LNCAP (cell line): ENCODE results near the gene DPYD.

Experiments
- CTCF ChIP-seq: fragments of 450-650 bp; IDR thresholded peaks from 2 replicates; pipeline ENCODE4 v1.5.1; 2017; ENCODE audit warnings: mild to moderate bottlenecking

The DPYD gene

GRCh38 chr1:97832481-97832880, 88.4 kb downstream of the DPYD start:
- TF ChIP-seq CTCF, result no peak

- TF ChIP-seq CTCF, result no peak
Observed at GRCh38 chr1:97827887-97828286, 92.9 kb downstream of the DPYD start.

- TF ChIP-seq CTCF, result no peak
Observed at GRCh38 chr1:97826820-97827219, 94.0 kb downstream of the DPYD start.

GRCh38 chr1:97824624-97825023, 96.2 kb downstream of the DPYD start:
- no peak for TF ChIP-seq CTCF

GRCh38 chr1:97824200-97824599, 96.6 kb downstream of the DPYD start:
- TF ChIP-seq CTCF, result no peak

GRCh38 chr1:97820470-97821188, 100.2 kb downstream of the DPYD start:
- TF ChIP-seq CTCF, result peak; percentile 63

GRCh38 chr1:97816927-97817326, 103.9 kb downstream of the DPYD start:
- TF ChIP-seq CTCF, result no peak

GRCh38 chr1:97814804-97815203, 106.0 kb downstream of the DPYD start:
- no peak for TF ChIP-seq CTCF
